Tibial nerve (tissue), 4 donors: ENCODE measurements around the gene HAO1. TPM values are rescaled to one million over a fixed set of nuclear protein-coding genes. Genes with fewer than 3 reads are reported as not detected.
"Not testable (repeated sequence)": the region's sequence is repeated elsewhere in the genome, so short reads cannot be mapped to it uniquely, and the experiment has no call there.

Experiments used
- DNase-seq, 2 donors: peaks; one replicate each; pipeline ENCODE4 v3.0.0-alpha.2; 2019; ENCODE audit warnings: low spot score in 2 of 2
- H3K27ac ChIP-seq, 4 donors: fragments of 200-600 bp; sonication (generic) in 3 of 4; one replicate each; pipeline ENCODE4 v1.5.1; 2017 to 2019; ENCODE audit warnings: mild to moderate bottlenecking in 1 of 4
- H3K27me3 ChIP-seq, 2 donors: fragments of 200-600 bp; sonication (generic) in 1 of 2; one replicate each; pipeline versions ENCODE4 v1.5.1 to v1.6.0; 2017 to 2019
- H3K36me3 ChIP-seq, 3 donors: fragments of 200-600 bp; sonication (generic); one replicate each; pipeline ENCODE4 v1.5.1; 2018 to 2019
- H3K4me1 ChIP-seq, 4 donors: fragments of 200-600 bp; sonication (generic) in 3 of 4; one replicate each; pipeline ENCODE4 v1.5.1; 2017 to 2019
- H3K4me3 ChIP-seq, 4 donors: fragments of 200-600 bp; sonication (generic) in 3 of 4; one replicate each; pipeline ENCODE4 v1.5.1; 2017 to 2019; ENCODE audit warnings: mild to moderate bottlenecking in 1 of 4, moderate library complexity in 1 of 4
- H3K9me3 ChIP-seq, 4 donors: fragments of 200-600 bp; sonication (generic) in 3 of 4; one replicate each; pipeline ENCODE4 v1.5.1; 2017 to 2019
- CTCF ChIP-seq, 5 experiments: fragments of 200-600 bp in 3 of 5; fragments of 450-650 bp in 2 of 5; sonication (generic) in 3 of 5; IDR thresholded peaks; one replicate each; pipeline ENCODE4 v1.5.1; 2016 to 2019; ENCODE audit warnings: antibody characterized with exemption in 5 of 5, mild to moderate bottlenecking in 3 of 5, moderate library complexity in 2 of 5
- EP300 ChIP-seq, 2 donors: sonication (generic); formaldehyde crosslinking; IDR thresholded peaks; one replicate each; pipeline ENCODE4 v1.6.1; 2017; ENCODE audit warnings: antibody characterized with exemption in 2 of 2, mild to moderate bottlenecking in 1 of 2
- POLR2A ChIP-seq, 2 donors: fragments of 450-650 bp; IDR thresholded peaks; one replicate each; pipeline ENCODE4 v1.6.1; 2017; ENCODE audit warnings: antibody characterized with exemption in 2 of 2, mild to moderate bottlenecking in 2 of 2, moderate library complexity in 2 of 2
- WGBS, 2 donors: methylation state at CpG; one replicate each; pipeline ENCODE4 v1.1.5; 2018; 5-methylcytosine and 5-hydroxymethylcytosine counted together
- small RNA-seq: library from RNA; depleted of rRNA; stranded (forward); fragments of <200 nt; gene quantifications from one replicate; pipeline ENCODE3, GENCODE V24; 2016
- total RNA-seq, 4 donors: library from RNA; depleted of rRNA; stranded (reverse); fragments of >200 nt; gene quantifications; one replicate each; pipeline ENCODE4 v1.1.0, GENCODE V29; 2016

The HAO1 gene
- total RNA-seq, 4 donors from 2014 or later, result not detected

DNA sequence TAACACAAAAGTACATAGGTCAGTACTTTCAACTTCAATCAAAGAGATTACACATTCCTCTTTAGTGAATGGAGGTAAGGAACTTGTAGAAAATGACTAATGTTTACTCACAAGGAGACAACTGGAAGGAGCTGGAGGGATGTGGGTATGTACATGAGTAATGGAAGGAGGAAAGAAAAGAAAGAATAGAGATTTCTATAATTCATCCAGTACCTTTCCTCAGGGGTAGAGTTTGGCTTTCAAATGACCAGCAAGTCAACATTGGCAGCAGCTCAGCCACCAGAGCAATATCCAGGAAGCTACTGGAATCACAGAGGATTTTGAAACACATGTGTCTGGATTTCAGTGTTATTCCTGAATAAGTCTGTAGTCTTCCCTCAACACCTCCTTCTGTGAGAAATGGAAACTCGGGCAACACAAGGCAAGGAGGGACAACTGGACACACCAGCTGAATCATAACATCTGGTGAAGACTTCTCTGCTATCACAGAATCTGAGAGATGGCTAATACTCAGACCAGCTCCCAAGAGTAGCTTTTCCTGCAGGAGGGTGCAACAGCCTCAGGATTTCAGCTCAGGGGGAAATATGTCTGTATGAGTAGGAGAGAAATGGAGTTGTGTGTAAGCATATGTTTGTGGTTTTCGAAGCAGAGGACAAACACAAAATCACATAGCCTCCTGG, 98.8 kb downstream of the HAO1 start:
- Histone ChIP-seq H3K27ac (peak overlapping the region in 1 of 4 donors; percentile 42), H3K9me3 (no peaks in the 10 kb centered on the region), H3K4me1 (peaks cover 0 to 10% (median 0%) of the 10 kb centered on the region in 4 donors), H3K27me3 (no peaks in the 10 kb centered on the region), H3K36me3 (no peaks in the 10 kb centered on the region), H3K4me3 (no peak overlapping the region)
- WGBS, 2 donors, result 74 to 83% methylated on average over 2 of the region's 2 CpGs
- no peak for TF ChIP-seq EP300 (IDR thresholded peaks at IDR 0.05)
- no peak for TF ChIP-seq CTCF (IDR thresholded peaks at IDR 0.05)
- TF ChIP-seq POLR2A (IDR thresholded peaks at IDR 0.05), result no peak
- DNase-seq, result peak in 1 of 2 donors; percentile 12

- Histone ChIP-seq H3K9me3 (no peaks in the 10 kb centered on the region), H3K27me3 (no peaks in the 10 kb centered on the region), H3K4me1 (no peaks in the 10 kb centered on the region), H3K4me3 (no peak overlapping the region), H3K36me3 (no peaks in the 10 kb centered on the region), H3K27ac (no peak overlapping the region)
- TF ChIP-seq EP300 (IDR thresholded peaks at IDR 0.05) (no peak), CTCF (IDR thresholded peaks at IDR 0.05) (no peak), POLR2A (IDR thresholded peaks at IDR 0.05) (no peak)
- no peak for DNase-seq
Observed at GRCh38 chr20:7836076-7836475, 104.2 kb downstream of the HAO1 start.

DNA sequence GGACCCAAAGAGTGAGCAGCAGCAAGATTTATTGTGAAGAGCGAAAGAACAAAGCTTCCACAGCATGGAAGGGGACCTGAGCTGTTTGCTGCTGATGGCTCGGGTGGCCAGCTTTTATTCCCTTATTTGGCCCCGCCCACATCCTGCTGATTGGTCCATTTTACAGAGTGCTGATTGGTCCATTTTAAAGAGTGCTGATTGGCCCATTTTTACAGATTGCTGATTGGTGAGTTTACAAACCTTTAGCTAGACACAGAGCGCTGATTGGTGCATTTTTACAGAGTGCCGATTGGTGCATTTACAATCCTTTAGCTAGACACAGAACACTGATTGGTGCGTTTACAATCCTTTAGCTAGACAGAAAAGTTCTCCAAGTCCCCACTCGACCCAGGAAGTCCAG, 105.8 kb downstream of the HAO1 start:
- H3K27me3 ChIP-seq, DNase-seq, H3K36me3 ChIP-seq, H3K9me3 ChIP-seq, H3K4me1 ChIP-seq, H3K27ac ChIP-seq, H3K4me3 ChIP-seq: not testable (repeated sequence)
- WGBS, 2 donors, result 80 to 86% methylated on average over 7 of the region's 7 CpGs

Small RNA genes within 50 kb of the gene (small RNA-seq; reads per million reads assigned to genes)
- gene AL021879.1, result not detected

Other genes with a start within 250 kb of the HAO1 start
- 10 to 100 TPM; 44.7 to 71.7 (median 56.3) TPM for gene TMX4, start 79.3 kb upstream of the HAO1 start, total RNA-seq
- 10 to 100 TPM; 34.7 to 52.8 (median 39.2) TPM for gene PLCB1, start 191.8 kb upstream of the HAO1 start, total RNA-seq